ENCODE results near the gene FBXL7. TPM values are rescaled to one million over a fixed set of nuclear protein-coding genes. Genes with fewer than 3 reads are reported as not detected.

The FBXL7 gene
- total and polyA plus RNA-seq, 2 donors (not counting 3 experiments of a cell fraction or from before 2014, with no cell fraction given), result 23.5 to 32.2 TPM

DNA sequence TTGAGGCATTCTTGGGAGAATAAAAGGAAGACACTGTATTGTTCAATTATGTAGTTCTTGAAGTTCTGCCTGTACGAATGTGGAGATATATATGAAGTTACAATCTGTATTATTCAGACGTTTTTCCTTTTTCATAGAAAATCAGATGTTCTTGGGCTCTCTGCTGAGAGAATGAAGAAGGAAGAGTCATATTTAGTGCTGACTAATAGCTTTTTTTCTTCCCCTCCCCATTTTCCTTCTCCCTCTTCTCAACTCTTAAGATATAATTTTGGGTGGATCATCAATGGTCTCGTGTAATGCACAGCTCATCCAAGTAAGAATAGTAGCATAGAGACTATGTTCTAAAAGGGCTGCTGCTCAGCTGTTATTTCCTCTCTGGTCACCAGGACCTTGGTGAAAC, 23.0 kb upstream of the FBXL7 start:
- Histone ChIP-seq H4K20me1 (replicated peaks; ENCODE audit: control insufficient read depth, extremely low read depth, insufficient read depth, low read length) (no peaks in the 10 kb centered on the region), H3K9me3 (replicated peaks; ENCODE audit: control insufficient read depth, insufficient read depth, low read length) (no peaks in the 10 kb centered on the region), H2AFZ (ENCODE audit: low read depth, low read length) (no peak overlapping the region), H3K4me3 (replicated peaks in 1 of 3; ENCODE audit: insufficient read depth in 1 of 3, low read depth in 1 of 3, low read length in 3 of 3) (no peak overlapping the region), H3K79me2 (ENCODE audit: control insufficient read depth, insufficient read depth, low read length) (no peaks in the 10 kb centered on the region), H3K27ac (ENCODE audit: insufficient read depth, low read depth, low read length) (no peak overlapping the region), H3K4me1 (ENCODE audit: control insufficient read depth, extremely low read depth, insufficient read depth, low read length) (no peaks in the 10 kb centered on the region), H3K27me3 (ENCODE audit: control insufficient read depth in 2 of 2, insufficient read depth in 2 of 2, low read length in 2 of 2) (peaks cover 11 to 27% of the 10 kb centered on the region in 2 experiments), H3K36me3 (ENCODE audit: control insufficient read depth in 2 of 2, extremely low read depth in 1 of 2, insufficient read depth in 2 of 2, low read length in 2 of 2) (no peaks in the 10 kb centered on the region), H3K9me1 (replicated peaks; ENCODE audit: control insufficient read depth, extremely low read depth, insufficient read depth, low read length) (no peaks in the 10 kb centered on the region), H3K9ac (replicated peaks; ENCODE audit: extremely low read depth, insufficient read depth, low read length) (no peak overlapping the region), H3K4me2 (ENCODE audit: insufficient read depth, low read length) (no peak overlapping the region)
- dilution Hi-C loops (cut with MboI; ENCODE audit: extremely low pct_ligation_motif_present, low sequenced_read_pairs) (no loop called here), intact Hi-C loops (cut with micrococcal nuclease) (no loop called here)
- ChIA-PET CTCF (interaction anchor here (1.2 kb wide), 1 partner anchor 123 kb away, joined by 4 read pairs; no protein-coding TSS in a partner anchor), POLR2A (no interaction called here)
- no TSS peak for BruUV-seq (replicated peaks)
- no peak for FAIRE-seq
- TF ChIP-seq EZH2 (IDR thresholded peaks at IDR 0.05; ENCODE audit: borderline replicate concordance, low read depth, low read length, severe bottlenecking) (no peak), GATA2 (IDR thresholded peaks at IDR 0.05; ENCODE audit: insufficient read depth, insufficient read length, low read depth, low read length) (no peak), JUN (IDR thresholded peaks at IDR 0.05; ENCODE audit: borderline replicate concordance, insufficient read depth, insufficient read length, low read depth) (no peak), FOS (IDR thresholded peaks at IDR 0.05; ENCODE audit: borderline replicate concordance, insufficient read depth, low read length) (no peak)
- TF ChIP-seq, protein P1, sequence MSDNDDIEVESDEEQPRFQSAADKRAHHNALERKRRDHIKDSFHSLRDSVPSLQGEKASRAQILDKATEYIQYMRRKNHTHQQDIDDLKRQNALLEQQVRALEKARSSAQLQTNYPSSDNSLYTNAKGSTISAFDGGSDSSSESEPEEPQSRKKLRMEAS (IDR thresholded peaks at IDR 0.05; ENCODE audit: insufficient read depth, insufficient read length), result no peak
- DNase-seq (ENCODE audit: low read depth, low spot score), result no peak

DNA sequence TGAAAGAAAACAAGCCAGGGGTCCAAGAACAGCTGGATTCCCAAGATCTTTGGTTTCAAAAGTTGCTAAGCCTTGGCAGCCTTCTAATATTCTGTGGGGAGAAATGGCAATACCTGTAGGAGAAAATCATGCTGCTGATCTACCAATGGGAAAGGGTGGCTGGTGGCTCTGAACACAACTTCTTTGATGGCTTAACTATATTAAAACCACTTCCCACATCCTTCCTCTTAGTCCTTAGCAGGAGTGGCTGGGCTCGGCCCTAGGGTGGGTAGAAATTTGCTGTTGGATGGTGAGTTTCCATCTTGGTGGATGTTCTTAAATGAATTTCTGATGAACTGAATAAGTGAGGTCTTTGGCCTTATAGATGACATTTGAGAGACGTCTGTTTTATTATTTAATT, 19.5 kb upstream of the FBXL7 start:
- Histone ChIP-seq H3K9me3 (replicated peaks; ENCODE audit: control insufficient read depth, insufficient read depth, low read length) (no peaks in the 10 kb centered on the region), H3K9ac (replicated peaks; ENCODE audit: extremely low read depth, insufficient read depth, low read length) (no peak overlapping the region), H3K36me3 (ENCODE audit: control insufficient read depth in 2 of 2, extremely low read depth in 1 of 2, insufficient read depth in 2 of 2, low read length in 2 of 2) (no peaks in the 10 kb centered on the region), H2AFZ (ENCODE audit: low read depth, low read length) (no peak overlapping the region), H3K4me3 (replicated peaks in 1 of 3; ENCODE audit: insufficient read depth in 1 of 3, low read depth in 1 of 3, low read length in 3 of 3) (no peak overlapping the region), H4K20me1 (replicated peaks; ENCODE audit: control insufficient read depth, extremely low read depth, insufficient read depth, low read length) (no peaks in the 10 kb centered on the region), H3K4me1 (ENCODE audit: control insufficient read depth, extremely low read depth, insufficient read depth, low read length) (no peaks in the 10 kb centered on the region), H3K79me2 (ENCODE audit: control insufficient read depth, insufficient read depth, low read length) (no peaks in the 10 kb centered on the region), H3K9me1 (replicated peaks; ENCODE audit: control insufficient read depth, extremely low read depth, insufficient read depth, low read length) (no peaks in the 10 kb centered on the region), H3K4me2 (ENCODE audit: insufficient read depth, low read length) (no peak overlapping the region), H3K27ac (ENCODE audit: insufficient read depth, low read depth, low read length) (no peak overlapping the region), H3K27me3 (ENCODE audit: control insufficient read depth in 2 of 2, insufficient read depth in 2 of 2, low read length in 2 of 2) (peaks cover 8 to 27% of the 10 kb centered on the region in 2 experiments)
- no peak for TF ChIP-seq MYC (IDR thresholded peaks at IDR 0.05; ENCODE audit: low read depth, low read length)
- TF ChIP-seq, protein P1 (IDR thresholded peaks at IDR 0.05; ENCODE audit: insufficient read depth, insufficient read length), result no peak
- TF ChIP-seq, protein P2, sequence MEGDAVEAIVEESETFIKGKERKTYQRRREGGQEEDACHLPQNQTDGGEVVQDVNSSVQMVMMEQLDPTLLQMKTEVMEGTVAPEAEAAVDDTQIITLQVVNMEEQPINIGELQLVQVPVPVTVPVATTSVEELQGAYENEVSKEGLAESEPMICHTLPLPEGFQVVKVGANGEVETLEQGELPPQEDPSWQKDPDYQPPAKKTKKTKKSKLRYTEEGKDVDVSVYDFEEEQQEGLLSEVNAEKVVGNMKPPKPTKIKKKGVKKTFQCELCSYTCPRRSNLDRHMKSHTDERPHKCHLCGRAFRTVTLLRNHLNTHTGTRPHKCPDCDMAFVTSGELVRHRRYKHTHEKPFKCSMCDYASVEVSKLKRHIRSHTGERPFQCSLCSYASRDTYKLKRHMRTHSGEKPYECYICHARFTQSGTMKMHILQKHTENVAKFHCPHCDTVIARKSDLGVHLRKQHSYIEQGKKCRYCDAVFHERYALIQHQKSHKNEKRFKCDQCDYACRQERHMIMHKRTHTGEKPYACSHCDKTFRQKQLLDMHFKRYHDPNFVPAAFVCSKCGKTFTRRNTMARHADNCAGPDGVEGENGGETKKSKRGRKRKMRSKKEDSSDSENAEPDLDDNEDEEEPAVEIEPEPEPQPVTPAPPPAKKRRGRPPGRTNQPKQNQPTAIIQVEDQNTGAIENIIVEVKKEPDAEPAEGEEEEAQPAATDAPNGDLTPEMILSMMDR (IDR thresholded peaks at IDR 0.05; ENCODE audit: extremely low read depth in 1 of 2, insufficient read depth in 1 of 2, low read depth in 1 of 2, low read length in 2 of 2), result no peak
- TF ChIP-seq FOS (IDR thresholded peaks at IDR 0.05; ENCODE audit: borderline replicate concordance, insufficient read depth, low read length), result no peak
- TF ChIP-seq POLR2A (IDR thresholded peaks at IDR 0.05; ENCODE audit: low read depth, low read length), result no peak
- TF ChIP-seq GATA2 (IDR thresholded peaks at IDR 0.05; ENCODE audit: insufficient read depth, insufficient read length, low read depth, low read length), result no peak
- no peak for TF ChIP-seq EZH2 (IDR thresholded peaks at IDR 0.05; ENCODE audit: borderline replicate concordance, low read depth, low read length, severe bottlenecking)
- CTCF ChIA-PET, result no interaction called here
- DNase-seq (ENCODE audit: low read depth, low spot score) (no peak), FAIRE-seq (no peak)
- no TSS peak for BruUV-seq (replicated peaks)
- POLR2A ChIA-PET, result no interaction called here
- dilution Hi-C loops (cut with MboI; ENCODE audit: extremely low pct_ligation_motif_present, low sequenced_read_pairs) (no loop called here), intact Hi-C loops (cut with micrococcal nuclease) (no loop called here)

Data from endothelial cell of umbilical vein (primary cell).